Measurements from ENCODE around the gene NECAB3. TPM values are rescaled to one million over a fixed set of nuclear protein-coding genes. Genes with fewer than 3 reads are reported as not detected.
A peak's percentile ranks its signal among the peaks of the same experiment; 100 is the strongest.

The NECAB3 gene, protein sequence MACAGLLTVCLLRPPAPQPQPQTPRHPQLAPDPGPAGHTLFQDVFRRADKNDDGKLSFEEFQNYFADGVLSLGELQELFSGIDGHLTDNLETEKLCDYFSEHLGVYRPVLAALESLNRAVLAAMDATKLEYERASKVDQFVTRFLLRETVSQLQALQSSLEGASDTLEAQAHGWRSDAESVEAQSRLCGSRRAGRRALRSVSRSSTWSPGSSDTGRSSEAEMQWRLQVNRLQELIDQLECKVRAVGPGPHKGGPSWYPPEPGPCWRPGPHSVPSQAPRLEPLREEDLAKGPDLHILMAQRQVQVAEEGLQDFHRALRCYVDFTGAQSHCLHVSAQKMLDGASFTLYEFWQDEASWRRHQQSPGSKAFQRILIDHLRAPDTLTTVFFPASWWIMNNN
- total RNA-seq = 10 to 100 TPM; 10.8 to 12.8 TPM
- 1 to 10 TPM; 1.1 to 1.8 (median 1.4) TPM for polyA plus RNA-seq
- total RNA-seq = 6.2 to 22.6 (median 8.0) reads per million in 6 experiments

DNA sequence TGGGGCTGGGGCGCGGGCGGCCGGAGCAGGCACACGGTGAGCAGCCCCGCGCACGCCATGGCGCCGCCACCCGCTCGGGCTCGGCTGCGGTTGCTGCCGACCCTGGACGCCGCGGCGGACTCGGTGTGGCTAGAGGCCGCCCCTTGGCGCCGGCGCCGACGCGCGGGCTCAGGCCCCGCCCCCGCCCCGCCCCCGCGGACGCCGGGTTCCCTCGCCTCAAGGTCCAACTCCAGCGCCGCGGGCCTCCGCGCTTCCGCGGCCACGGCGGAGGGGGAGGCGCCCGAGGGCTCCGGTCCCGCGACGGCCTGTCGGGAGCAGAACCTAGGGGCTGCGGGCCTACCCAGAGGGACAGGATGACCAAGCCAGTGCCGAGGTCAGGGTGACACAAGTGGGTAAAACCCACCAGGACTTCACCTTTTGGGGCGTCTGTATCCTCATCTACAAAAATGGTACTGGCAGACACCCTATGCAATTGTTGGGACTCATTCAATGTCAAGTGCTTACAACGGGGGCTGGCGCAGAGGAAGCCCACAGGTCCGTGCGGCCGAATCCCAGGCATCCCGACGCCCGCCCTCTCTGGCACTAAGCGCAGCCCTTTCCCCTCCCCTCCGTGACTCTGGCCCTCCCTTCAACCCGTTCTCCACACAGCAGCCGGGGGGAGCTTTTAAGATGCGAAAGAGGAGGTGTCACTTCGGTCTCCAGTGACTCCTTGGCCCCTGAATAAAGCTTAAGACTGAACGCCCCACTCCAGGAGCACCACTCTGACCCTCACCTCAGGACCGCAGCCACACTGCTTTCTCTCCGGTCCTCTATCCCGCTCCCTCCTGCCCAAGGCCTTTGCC is at the start of gene NECAB3:
NECAB3 (minus strand) TSS at position 135 of the 842 bp plus-strand sequence; CDS start at position 59, 76 bp downstream.
- H3K4me1 Mint-ChIP-seq = peaks cover 18 to 49% (median 39%) of the 10 kb centered on the region in 4 donors
- H3K27me3 Mint-ChIP-seq = no peaks in the 10 kb centered on the region
- peak within 1 kb of the TSS in 9 of 10 donors; percentile 29 to 91 (median 70) for H3K27ac Mint-ChIP-seq
- peak in 6 of 10 donors; percentile 9 to 67 (median 46) for DNase-seq
- H3K4me3 Mint-ChIP-seq = peak within 1 kb of the TSS; percentile 74 to 91 (median 86)
- no peaks in the 10 kb centered on the region for H3K9me3 Mint-ChIP-seq
- ATAC-seq = peak; percentile 65 to 84
- peaks cover 0 to 2% (median 0%) of the 10 kb centered on the region in 3 donors for H3K36me3 Mint-ChIP-seq
- POLR2A ChIA-PET = interaction anchor here (1.7 kb wide), 1 partner anchor 10 kb away, joined by 5 read pairs; no protein-coding TSS in a partner anchor

DNA sequence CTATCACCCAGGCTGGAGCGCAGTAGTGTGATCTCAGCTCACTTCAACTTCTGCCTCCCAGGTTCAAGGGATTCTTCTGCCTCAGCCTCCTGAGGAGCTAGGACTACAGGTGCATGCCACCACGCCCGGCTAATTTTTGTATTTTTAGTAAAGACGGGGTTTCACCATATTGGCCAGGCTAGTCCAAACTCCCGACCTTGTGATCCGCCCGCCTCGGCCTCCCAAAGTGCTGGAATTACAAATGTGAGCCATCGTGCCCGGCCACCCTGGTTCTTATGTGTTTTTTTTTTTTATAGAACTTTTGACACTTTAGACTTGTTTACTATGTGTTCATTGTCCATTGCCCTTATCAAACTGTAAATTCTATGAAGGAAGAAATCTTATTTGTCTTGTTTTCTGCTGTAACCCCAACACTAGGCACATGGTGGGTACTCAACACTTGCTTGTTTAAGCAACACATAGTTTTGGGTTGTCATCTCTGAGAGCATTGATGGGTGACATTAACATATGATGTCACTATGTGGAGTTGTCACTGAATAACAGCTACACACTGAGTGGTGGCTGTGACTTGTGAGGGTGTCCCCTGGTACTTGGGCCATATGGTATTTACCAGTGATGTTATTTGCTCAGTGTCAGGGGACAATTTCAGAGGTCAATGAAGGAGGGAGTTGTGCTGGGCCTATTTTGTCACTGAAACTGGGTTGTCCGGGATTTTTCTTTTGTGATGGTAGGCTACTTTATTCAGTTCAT is 47.3 kb upstream of the NECAB3 start:
- POLR2A ChIA-PET = interaction anchor here (1.7 to 2.6 kb wide), 2 partner anchors 11 to 53 kb away, joined by 8 to 50 read pairs; partner anchors contain the start of gene ZNF341
- Mint-ChIP-seq H3K9me3 (peaks cover 0 to 9% (median 0%) of the 10 kb centered on the region in 9 donors), H3K27me3 (no peaks in the 10 kb centered on the region), H3K27ac (peak overlapping the region in 4 of 10 donors; percentile 76 to 96 (median 90)), H3K36me3 (peaks cover 0 to 5% (median 0%) of the 10 kb centered on the region in 3 donors), H3K4me3 (peak overlapping the region in 8 of 10 donors; percentile 65 to 97 (median 85)), H3K4me1 (peaks cover 12 to 35% (median 26%) of the 10 kb centered on the region in 4 donors)
- ATAC-seq = no peak
- no peak for DNase-seq

DNA sequence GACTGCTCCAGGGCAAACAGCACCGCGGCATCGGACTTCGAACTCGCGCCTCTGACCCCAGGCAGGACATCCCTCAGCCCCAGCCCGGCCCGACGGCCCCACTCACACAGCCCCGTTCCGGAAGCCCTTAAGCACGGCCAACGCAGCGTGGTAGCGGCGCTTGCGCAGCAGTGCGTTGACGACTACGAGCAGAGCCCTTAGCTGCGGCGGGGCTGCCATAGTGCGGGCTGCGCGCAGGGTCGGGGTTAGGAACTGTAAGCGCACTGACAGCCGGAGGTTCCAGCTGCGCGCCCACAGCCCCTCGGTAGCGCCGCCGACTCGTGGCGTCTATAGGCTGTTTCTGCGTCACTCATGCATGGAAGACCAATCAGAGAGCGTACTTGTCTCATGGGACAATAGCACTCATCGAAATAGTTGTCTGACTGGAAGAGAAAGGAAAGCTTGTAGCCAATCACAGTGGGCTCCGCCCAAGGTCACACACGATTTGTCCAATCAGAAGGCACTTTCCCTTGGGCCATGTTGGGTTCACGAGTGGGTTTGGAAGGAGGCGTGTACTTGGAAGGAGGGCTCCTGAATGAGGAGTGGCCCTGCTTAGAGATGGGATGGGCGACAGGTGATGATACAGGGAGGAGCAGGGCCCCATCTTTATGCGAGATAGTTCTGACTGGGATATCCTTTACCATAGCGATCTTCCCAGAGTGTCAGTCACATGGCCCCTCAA is 45.9 kb upstream of the NECAB3 start, which contains the start of gene PXMP4:
PXMP4 (minus strand) TSS at position 322 of the 721 bp plus-strand sequence; CDS start at position 219, 103 bp downstream.
- Mint-ChIP-seq H3K4me3 (peak within 1 kb of the TSS; percentile 70 to 97 (median 88)), H3K27me3 (no peaks in the 10 kb centered on the region), H3K4me1 (peaks cover 16 to 40% (median 28%) of the 10 kb centered on the region in 4 donors), H3K27ac (peak within 1 kb of the TSS; percentile 76 to 98 (median 93)), H3K9me3 (peaks cover 0 to 9% (median 0%) of the 10 kb centered on the region in 9 donors), H3K36me3 (peaks cover 0 to 16% (median 0%) of the 10 kb centered on the region in 3 donors)
- DNase-seq (peak; percentile 72 to 95 (median 90)), ATAC-seq (peak; percentile 96 to 97)
- POLR2A ChIA-PET = interaction anchor here (0.6 to 2.6 kb wide), 20 partner anchors 8 to 1156 kb away, joined by 3 to 50 read pairs (median 5); partner anchors contain the start of genes ACSS2, ACTL10, CBFA2T2 and E2F1

DNA sequence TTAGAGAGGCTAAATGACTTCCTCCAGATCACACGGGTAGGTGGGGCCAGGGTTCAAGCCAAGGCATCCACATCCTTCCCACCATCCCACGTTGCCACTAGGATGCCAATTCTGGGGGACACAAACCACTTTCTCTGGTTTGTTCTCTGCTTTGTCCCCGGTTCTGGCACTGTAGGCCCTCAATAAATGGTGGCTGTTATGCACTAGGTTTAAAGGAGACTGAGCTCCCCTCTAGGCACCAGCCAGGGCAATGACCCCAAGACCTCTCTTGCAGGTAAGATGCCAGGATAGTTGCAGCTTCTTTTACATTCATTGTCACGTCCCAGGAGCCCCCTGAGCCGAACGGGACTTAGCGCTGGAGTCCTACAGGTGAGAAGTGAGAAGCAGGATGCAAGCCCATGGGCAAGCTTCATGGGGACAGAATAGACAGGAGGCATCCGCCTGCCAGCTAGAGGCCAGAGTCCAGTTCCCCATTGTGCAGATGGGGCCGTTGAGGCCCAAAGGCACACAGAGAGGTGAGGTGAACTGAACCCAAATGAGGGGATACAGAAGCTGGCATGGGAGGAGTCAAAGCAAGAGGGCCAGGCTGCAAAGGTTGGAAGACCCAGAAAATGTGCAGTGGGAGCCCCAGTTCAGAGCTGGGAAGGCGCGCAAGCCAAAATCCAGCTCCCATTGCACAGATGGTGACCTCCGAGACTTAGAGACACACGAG is 45.2 kb upstream of the NECAB3 start:
- POLR2A ChIA-PET = interaction anchor here (0.7 to 2.6 kb wide), 18 partner anchors 8 to 393 kb away, joined by 3 to 50 read pairs (median 6); partner anchors contain the start of genes ACTL10, E2F1, RALY and ZNF341
- Mint-ChIP-seq H3K27ac (peak overlapping the region; percentile 76 to 98 (median 93)), H3K4me3 (peak overlapping the region; percentile 70 to 97 (median 88)), H3K27me3 (no peaks in the 10 kb centered on the region), H3K36me3 (peaks cover 0 to 17% (median 0%) of the 10 kb centered on the region in 3 donors), H3K9me3 (peaks cover 0 to 9% (median 0%) of the 10 kb centered on the region in 9 donors), H3K4me1 (peaks cover 16 to 40% (median 29%) of the 10 kb centered on the region in 4 donors)
- no peak for ATAC-seq
- peak in 2 of 10 donors; percentile 3 to 18 for DNase-seq

DNA sequence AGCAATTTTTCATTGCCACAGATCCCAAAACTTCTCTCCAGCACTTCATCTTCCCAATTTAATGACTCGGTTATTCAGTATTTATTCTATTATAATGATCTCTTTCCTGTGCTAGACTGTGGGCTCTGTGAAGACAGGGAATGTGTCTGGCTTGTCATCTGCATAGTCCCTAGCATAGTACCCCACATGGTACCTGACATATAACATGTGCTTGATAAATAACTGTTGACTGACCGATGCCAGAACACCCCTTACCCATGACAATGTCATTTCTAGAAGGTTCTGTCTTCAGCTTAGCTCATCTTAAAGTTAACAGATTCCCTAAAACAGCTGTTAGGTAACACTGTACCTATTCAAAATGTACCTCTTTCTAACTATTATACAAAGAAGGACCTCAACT is 42.3 kb upstream of the NECAB3 start:
- Mint-ChIP-seq H3K27me3 (no peaks in the 10 kb centered on the region), H3K4me1 (peaks cover 20 to 38% (median 27%) of the 10 kb centered on the region in 4 donors), H3K36me3 (peaks cover 8 to 46% (median 9%) of the 10 kb centered on the region in 3 donors), H3K9me3 (peaks cover 0 to 9% (median 0%) of the 10 kb centered on the region in 9 donors), H3K27ac (peak overlapping the region in 2 of 10 donors; percentile 43 to 59), H3K4me3 (no peak overlapping the region)
- ATAC-seq (no peak), DNase-seq (no peak)
- POLR2A ChIA-PET = interaction anchor here (0.5 to 0.6 kb wide), 2 partner anchors 26 to 943 kb away, joined by 7 to 9 read pairs; no protein-coding TSS in a partner anchor

DNA sequence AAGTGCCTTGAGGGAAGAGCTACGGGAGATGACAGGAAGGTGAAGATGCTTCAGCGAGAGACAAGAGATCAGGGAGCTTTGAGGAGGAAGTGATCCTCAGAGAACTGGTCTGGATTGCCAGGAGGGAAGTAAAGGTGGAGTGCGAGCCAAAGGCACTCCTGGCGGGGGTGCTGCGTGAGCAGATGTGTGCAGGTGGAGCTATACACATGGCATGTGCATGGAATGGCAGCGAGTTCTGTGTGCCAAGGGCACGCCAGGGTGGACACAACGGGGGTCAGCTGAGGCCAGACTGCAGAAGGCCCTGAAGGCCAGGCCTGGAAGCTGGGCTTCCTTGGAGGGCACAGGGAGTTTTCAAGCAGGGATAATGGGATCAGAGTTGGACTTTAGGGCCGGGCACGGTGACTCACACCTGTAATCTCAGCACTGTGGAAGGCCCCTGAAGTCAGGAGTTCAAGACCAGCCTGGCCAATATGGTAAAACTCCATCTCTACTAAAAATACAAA is 39.7 kb upstream of the NECAB3 start:
- Mint-ChIP-seq H3K27me3 (no peaks in the 10 kb centered on the region), H3K36me3 (peaks cover 13 to 65% (median 15%) of the 10 kb centered on the region in 3 donors), H3K27ac (peak overlapping the region in 1 of 10 donors; percentile 42), H3K9me3 (no peaks in the 10 kb centered on the region), H3K4me3 (peak overlapping the region in 1 of 10 donors; percentile 64), H3K4me1 (peaks cover 14 to 30% (median 21%) of the 10 kb centered on the region in 4 donors)
- DNase-seq (no peak), ATAC-seq (no peak)
- POLR2A ChIA-PET = no interaction called here

DNA sequence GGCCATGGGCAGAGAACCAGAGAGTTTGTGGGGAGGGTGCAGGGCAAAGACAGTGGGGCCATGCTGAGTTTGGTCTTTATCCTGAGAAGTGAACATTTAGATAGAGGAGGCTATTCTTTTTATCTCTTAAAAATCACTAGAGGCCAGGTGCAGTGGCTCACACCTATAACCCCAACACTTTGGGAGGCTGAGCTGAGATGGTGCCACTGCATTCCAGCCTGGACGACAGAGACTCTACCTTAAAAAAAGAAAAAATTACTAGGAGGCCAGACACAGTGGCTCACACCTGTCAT is 37.2 kb upstream of the NECAB3 start:
- ATAC-seq (no peak), DNase-seq (no peak)
- Mint-ChIP-seq H3K4me3 (no peak overlapping the region), H3K4me1 (peaks cover 3 to 22% (median 13%) of the 10 kb centered on the region in 4 donors), H3K27me3 (no peaks in the 10 kb centered on the region), H3K27ac (peak overlapping the region in 3 of 10 donors; percentile 15 to 91 (median 48)), H3K36me3 (peaks cover 13 to 72% (median 21%) of the 10 kb centered on the region in 3 donors), H3K9me3 (no peaks in the 10 kb centered on the region)
- POLR2A ChIA-PET = interaction anchor here (0.8 kb wide), 1 partner anchor 9 kb away, joined by 3 read pairs; the partner anchor contains the start of gene PXMP4

DNA sequence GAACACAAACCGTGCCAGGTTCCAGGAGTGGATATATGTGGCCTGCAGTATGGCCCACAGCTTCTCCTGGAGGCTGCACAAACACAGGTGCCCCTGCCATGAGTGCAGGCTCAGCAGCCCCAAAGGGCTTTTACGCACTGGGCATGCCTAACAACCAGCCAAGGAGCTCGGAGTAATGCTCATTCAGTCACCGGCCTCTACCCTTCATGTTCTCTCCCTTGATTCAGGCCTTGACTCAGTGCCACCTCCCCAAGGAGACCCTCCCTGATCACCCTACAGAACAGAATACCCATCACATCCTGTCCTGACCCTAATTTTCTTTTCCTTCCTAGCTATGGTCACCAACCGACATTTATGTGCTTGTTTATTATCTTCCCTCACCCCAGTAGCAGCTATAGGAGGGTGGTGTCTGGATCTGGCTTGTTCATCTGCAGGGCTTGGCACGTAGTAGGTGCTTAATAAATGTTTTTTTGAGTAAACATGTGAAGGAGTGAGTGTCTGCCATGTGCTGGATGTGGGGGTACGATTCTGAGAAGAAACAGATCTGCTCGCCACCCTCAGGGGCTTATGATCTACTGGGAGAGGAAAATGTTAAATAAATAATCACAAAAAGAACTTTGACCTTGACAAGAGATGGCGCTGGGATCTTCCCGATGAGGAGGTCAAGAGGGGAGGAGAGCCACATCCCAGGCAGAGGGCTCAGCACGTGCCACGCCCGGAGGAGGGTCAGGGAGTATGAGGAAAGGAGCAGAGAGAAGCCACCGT is 36.6 kb upstream of the NECAB3 start:
- Mint-ChIP-seq H3K27me3 (no peaks in the 10 kb centered on the region), H3K27ac (peak overlapping the region in 6 of 10 donors; percentile 41 to 91 (median 62)), H3K4me1 (peaks cover 0 to 22% (median 9%) of the 10 kb centered on the region in 4 donors), H3K36me3 (peaks cover 13 to 68% (median 21%) of the 10 kb centered on the region in 3 donors), H3K4me3 (no peak overlapping the region), H3K9me3 (no peaks in the 10 kb centered on the region)
- ATAC-seq (no peak), DNase-seq (no peak)
- POLR2A ChIA-PET = interaction anchor here (0.7 to 0.8 kb wide), 2 partner anchors 9 to 1585 kb away, joined by 3 read pairs; partner anchors contain the start of gene PXMP4

DNA sequence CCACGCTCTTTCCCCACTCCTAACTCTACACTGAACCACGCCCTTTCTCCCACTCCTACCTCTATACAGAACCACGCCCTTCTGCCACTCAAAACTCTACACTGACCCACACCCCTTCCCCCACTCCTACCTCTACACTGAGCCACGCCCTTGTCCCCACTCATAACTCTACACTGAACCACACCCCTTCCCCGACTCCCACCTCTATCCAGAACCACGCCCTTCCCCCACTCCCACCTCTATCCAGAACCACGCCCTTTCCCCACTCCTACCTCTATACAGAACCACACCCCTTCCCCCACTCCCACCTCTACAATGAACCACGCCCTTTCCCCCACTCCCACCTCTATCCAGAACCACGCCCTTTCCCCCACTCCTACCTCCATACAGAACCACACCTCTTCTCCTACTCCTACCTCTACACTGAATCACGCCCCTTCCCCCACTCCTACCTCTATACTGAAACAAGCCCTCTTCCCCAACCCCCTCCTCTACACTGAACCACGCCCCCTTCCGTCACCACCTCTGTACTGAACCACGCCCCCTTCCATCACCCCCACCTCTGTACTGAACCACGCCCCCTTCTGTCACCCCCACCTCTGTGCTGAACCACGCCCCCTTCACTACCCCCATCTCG is 35.8 kb upstream of the NECAB3 start:
- Mint-ChIP-seq H3K4me3 (no peak overlapping the region), H3K36me3 (peaks cover 13 to 67% (median 23%) of the 10 kb centered on the region in 3 donors), H3K9me3 (no peaks in the 10 kb centered on the region), H3K27me3 (no peaks in the 10 kb centered on the region), H3K27ac (peak overlapping the region in 1 of 10 donors; percentile 13), H3K4me1 (peaks cover 0 to 22% (median 9%) of the 10 kb centered on the region in 4 donors)
- POLR2A ChIA-PET = interaction anchor here (0.7 kb wide), 1 partner anchor 1584 kb away, joined by 3 read pairs; no protein-coding TSS in a partner anchor
- ATAC-seq (no peak), DNase-seq (no peak)
